Endothelial cell of umbilical vein (primary cell): ENCODE results near the gene AGPS. TPM values are rescaled to one million over a fixed set of nuclear protein-coding genes. Genes with fewer than 3 reads are reported as not detected.

ENCODE experiments used
- BruUV-seq: library from RNA; stranded (reverse); fragments of 400-500 nt; replicated peaks from 2 replicates; lab custom pipeline; 2021; lab: Mats Ljungman, UMichigan
- CTCF ChIA-PET: fragments of 300-600, 350-600 bp; sonication (Branson Sonifier 250); formaldehyde crosslinking; loops from one replicate; lab custom pipeline; 2021; ENCODE audit warnings: antibody characterized with exemption, inconsistent platforms; lab: Charles Lee
- POLR2A ChIA-PET: fragments of 300-600, 350-600 bp; sonication (Branson Sonifier 250); formaldehyde crosslinking; loops from one replicate; lab custom pipeline; 2021; ENCODE audit warnings: antibody characterized with exemption, inconsistent platforms; lab: Charles Lee
- DNase-seq: peaks from one replicate; pipeline ENCODE4 v3.0.0-alpha.2; 2011; ENCODE audit warnings: low read depth, low spot score
- FAIRE-seq: peaks from 2 replicates; lab custom pipeline; 2011; peaks lifted over from hg19 to GRCh38; lab: Jason Lieb, UNC
- H2AFZ ChIP-seq: 2 replicates; pipeline ENCODE4 v1.6.0; 2012; ENCODE audit warnings: low read depth, low read length, control low read depth, inconsistent platforms
- H3K27ac ChIP-seq: 2 replicates; pipeline ENCODE4 v1.5.1; 2011; ENCODE audit warnings: low read depth, mild to moderate bottlenecking, control low read depth, low read length, moderate library complexity; ENCODE audit not compliant: insufficient read depth
- H3K27me3 ChIP-seq, 2 experiments: 2 replicates each; pipeline versions ENCODE4 v1.6.0 to v1.6.1; 2011; ENCODE audit warnings: low read length in 2 of 2, mixed read lengths in 1 of 2; ENCODE audit not compliant: control insufficient read depth in 2 of 2, insufficient read depth in 2 of 2
- H3K36me3 ChIP-seq, 2 experiments: 2 replicates in 1 of 2; 3 replicates in 1 of 2; pipeline ENCODE4 v1.5.1; 2011; ENCODE audit warnings: low read length in 2 of 2, mild to moderate bottlenecking in 1 of 2, moderate library complexity in 1 of 2; ENCODE audit not compliant: control insufficient read depth in 2 of 2, insufficient read depth in 2 of 2; ENCODE audit errors: extremely low read depth in 1 of 2
- H3K4me1 ChIP-seq: 3 replicates; pipeline ENCODE4 v1.5.1; 2011; ENCODE audit warnings: mild to moderate bottlenecking, low read length; ENCODE audit not compliant: control insufficient read depth, insufficient read depth; ENCODE audit errors: extremely low read depth
- H3K4me2 ChIP-seq: 2 replicates; pipeline ENCODE4 v1.6.1; 2011; ENCODE audit warnings: low read length, control low read depth, mixed read lengths; ENCODE audit not compliant: insufficient read depth
- H3K4me3 ChIP-seq, 3 experiments: fragments of 200-600 bp in 1 of 3; sonication (generic), shearing (Covaris generic) in 1 of 3; replicated peaks in 1 of 3; 2 replicates each; pipeline ENCODE4 v1.5.1; 2011 to 2016; ENCODE audit warnings: control low read depth in 3 of 3, low read length in 3 of 3, mild to moderate bottlenecking in 2 of 3, inconsistent platforms in 1 of 3, low read depth in 1 of 3, moderate library complexity in 1 of 3; ENCODE audit not compliant: insufficient read depth in 1 of 3
- H3K79me2 ChIP-seq: 2 replicates; pipeline ENCODE4 v1.6.0; 2012; ENCODE audit warnings: low read length, inconsistent platforms; ENCODE audit not compliant: control insufficient read depth, insufficient read depth
- H3K9ac ChIP-seq: replicated peaks from 2 replicates; pipeline ENCODE3; 2011; ENCODE audit warnings: low read length, control low read depth; ENCODE audit not compliant: insufficient read depth; ENCODE audit errors: extremely low read depth
- H3K9me1 ChIP-seq: replicated peaks from 3 replicates; pipeline ENCODE4 v1.6.0; 2011; ENCODE audit warnings: mild to moderate bottlenecking, low read length; ENCODE audit not compliant: control insufficient read depth, insufficient read depth; ENCODE audit errors: extremely low read depth
- H3K9me3 ChIP-seq: replicated peaks from 2 replicates; pipeline ENCODE4 v1.5.1; 2012; ENCODE audit warnings: low read length, inconsistent platforms; ENCODE audit not compliant: control insufficient read depth, insufficient read depth
- H4K20me1 ChIP-seq: replicated peaks from 2 replicates; pipeline ENCODE3; 2011; ENCODE audit warnings: mild to moderate bottlenecking, low read length; ENCODE audit not compliant: control insufficient read depth, insufficient read depth; ENCODE audit errors: extremely low read depth
- CTCF ChIP-seq, 2 donors: IDR thresholded peaks; 1 replicate in 1 of 2; 2 replicates in 1 of 2; pipeline ENCODE4 v1.5.1; 2011; ENCODE audit warnings: low read length in 2 of 2, mild to moderate bottlenecking in 2 of 2, moderate library complexity in 2 of 2, control low read depth in 1 of 2, inconsistent platforms in 1 of 2, low read depth in 1 of 2; ENCODE audit not compliant: insufficient read depth in 1 of 2; ENCODE audit errors: extremely low read depth in 1 of 2
- EZH2 ChIP-seq: IDR thresholded peaks from 2 replicates; pipeline ENCODE4 v1.6.1; 2012; ENCODE audit warnings: borderline replicate concordance, low read depth, mild to moderate bottlenecking, moderate library complexity, low read length, inconsistent platforms; ENCODE audit not compliant: severe bottlenecking
- FOS ChIP-seq: IDR thresholded peaks from 2 replicates; pipeline ENCODE4 v1.6.1; 2011; ENCODE audit warnings: mild to moderate bottlenecking, low read length, moderate library complexity, borderline replicate concordance; ENCODE audit not compliant: insufficient read depth
- GATA2 ChIP-seq: IDR thresholded peaks from 2 replicates; pipeline ENCODE4 v1.7.0; 2011; ENCODE audit warnings: low read depth, mild to moderate bottlenecking, moderate library complexity, mixed read lengths, low read length; ENCODE audit not compliant: insufficient read length, insufficient read depth
- JUN ChIP-seq: IDR thresholded peaks from 2 replicates; pipeline ENCODE4 v1.6.1; 2011; ENCODE audit warnings: borderline replicate concordance, low read depth; ENCODE audit not compliant: insufficient read length, insufficient read depth
- MAX ChIP-seq: IDR thresholded peaks from 2 replicates; pipeline ENCODE4 v1.6.1; 2011; ENCODE audit not compliant: insufficient read depth, insufficient read length
- MYC ChIP-seq: IDR thresholded peaks from one replicate; pipeline ENCODE4 v1.6.1; 2011; ENCODE audit warnings: mild to moderate bottlenecking, low read depth, low read length
- POLR2A ChIP-seq: IDR thresholded peaks from 2 replicates; pipeline ENCODE4 v1.6.1; 2012; ENCODE audit warnings: low read depth, mild to moderate bottlenecking, control low read depth, low read length
- POLR2AphosphoS5 ChIP-seq: IDR thresholded peaks from 2 replicates; pipeline ENCODE4 v1.6.1; 2012; ENCODE audit warnings: low read depth, mild to moderate bottlenecking, control low read depth, low read length, moderate library complexity; ENCODE audit not compliant: insufficient read depth
- dilution Hi-C: fragments of 300-500 bp; cut with MboI; formaldehyde crosslinking; loops from one replicate; pipeline ENCODE4 v1.15.0; 2019; ENCODE audit warnings: low sequenced_read_pairs; ENCODE audit not compliant: extremely low pct_ligation_motif_present
- intact Hi-C: fragments of 100-400 bp; cut with micrococcal nuclease; formaldehyde crosslinking; loops from one replicate; pipeline ENCODE4 v1.10.0; 2022
- polyA plus RNA-seq, 4 experiments: library from polyadenylated mRNA; depleted of rRNA in 3 of 4; stranded (reverse) in 3 of 4; unstranded in 1 of 4; fragments of >200 nt; gene quantifications; 2 replicates each; pipeline versions ENCODE4 v1.2.1 to v1.2.3, GENCODE V29; 2011 to 2012; ENCODE audit warnings: missing spikeins in 1 of 4
- total RNA-seq: library from RNA; stranded (reverse); gene quantifications from 2 replicates; pipeline ENCODE4 v1.2.3, GENCODE V29; 2021

The AGPS gene
- total and polyA plus RNA-seq, 2 donors (not counting 3 experiments of a cell fraction or from before 2014, with no cell fraction given): 10.1 to 96.5 TPM

- H3K79me2 ChIP-seq: no peaks in the 10 kb centered on the region
- no peaks in the 10 kb centered on the region for H3K9me1 ChIP-seq
- no TSS peak for BruUV-seq
- ChIA-PET CTCF (interaction anchor here (0.6 to 1.9 kb wide), 4 partner anchors 9 to 41 kb away, joined by 3 to 7 read pairs (median 4); no protein-coding TSS in a partner anchor), POLR2A (no interaction called here)
- H3K4me1 ChIP-seq: no peaks in the 10 kb centered on the region
- H3K27me3 ChIP-seq: no peaks in the 10 kb centered on the region
- H3K36me3 ChIP-seq: peaks cover 2 to 5% of the 10 kb centered on the region in 2 experiments
- no peak overlapping the region for H3K9ac ChIP-seq
- H4K20me1 ChIP-seq: no peaks in the 10 kb centered on the region
- no peaks in the 10 kb centered on the region for H3K9me3 ChIP-seq
- intact Hi-C loops: no loop called here
- no peak for FAIRE-seq
- no peak for DNase-seq
- H3K4me2 ChIP-seq: no peak overlapping the region
- H2AFZ ChIP-seq: no peak overlapping the region
- no peak overlapping the region for H3K4me3 ChIP-seq
- H3K27ac ChIP-seq: no peak overlapping the region
- TF ChIP-seq JUN (no peak), MYC (no peak), CTCF (IDR thresholded peaks at IDR 0.05; ENCODE audit: extremely low read depth in 1 of 2, insufficient read depth in 1 of 2, low read depth in 1 of 2, low read length in 2 of 2) (no peak), FOS (no peak), POLR2AphosphoS5 (no peak), EZH2 (no peak), POLR2A (no peak), GATA2 (no peak), MAX (no peak)
- dilution Hi-C loops: no loop called here
Observed at GRCh38 chr2:177523781-177524180, 131.2 kb downstream of the AGPS start.
